IPS DF 6.9 (cell line): ENCODE results near the gene PLEKHB2.
"Not testable (repeated sequence)": the region's sequence is repeated elsewhere in the genome, so short reads cannot be mapped to it uniquely, and the experiment has no call there.

ENCODE experiments used
- DNase-seq: peaks from one replicate; pipeline ENCODE4 v3.0.0-alpha.2; 2013; ENCODE audit warnings: low read depth, low spot score
- H3K27ac ChIP-seq: one replicate; pipeline ENCODE4 v1.5.1; 2013; ENCODE audit warnings: low read length, control low read depth
- H3K27me3 ChIP-seq: 2 replicates; pipeline ENCODE4 v1.6.1; 2013; ENCODE audit warnings: mild to moderate bottlenecking, low read length; ENCODE audit not compliant: control insufficient read depth, insufficient read depth
- H3K36me3 ChIP-seq: 2 replicates; pipeline ENCODE4 v1.6.1; 2013; ENCODE audit warnings: low read length; ENCODE audit not compliant: control insufficient read depth, insufficient read depth
- H3K4me1 ChIP-seq: 2 replicates; pipeline ENCODE4 v1.6.1; 2013; ENCODE audit warnings: low read length; ENCODE audit not compliant: control insufficient read depth, insufficient read depth
- H3K4me3 ChIP-seq: 2 replicates; pipeline ENCODE4 v1.5.1; 2013; ENCODE audit warnings: mild to moderate bottlenecking, low read length
- H3K9me3 ChIP-seq: 2 replicates; pipeline ENCODE4 v1.6.1; 2013; ENCODE audit warnings: low read length, inconsistent platforms; ENCODE audit not compliant: control insufficient read depth, insufficient read depth
- WGBS: extraction: QIAGEN DNeasy Blood & Tissue Kit; methylation state at CpG from one replicate; pipeline ENCODE4 v1.1.7; 2013; ENCODE audit warnings: mixed read lengths, missing lambda C conversion rate; ENCODE audit not compliant: insufficient read length, insufficient coverage; 5-methylcytosine and 5-hydroxymethylcytosine counted together

PLEKHB2 gene

GRCh38 chr2:131094463-131095281, 10.5 kb upstream of the PLEKHB2 start:
- Histone ChIP-seq H3K4me1 (no peaks in the 10 kb centered on the region), H3K27me3 (no peaks in the 10 kb centered on the region), H3K27ac (no peak overlapping the region), H3K9me3 (no peaks in the 10 kb centered on the region), H3K4me3 (no peak overlapping the region), H3K36me3 (no peaks in the 10 kb centered on the region)
- no CpG with 5 or more reads among the region's 22 CpGs for WGBS
- no peak for DNase-seq

GRCh38 chr2:131103165-131103564, 2.0 kb upstream of the PLEKHB2 start:
- Histone ChIP-seq H3K4me3 (no peak overlapping the region), H3K4me1 (peaks cover 2% of the 10 kb centered on the region; the same call in 1 of the 2 replicates), H3K27me3 (no peaks in the 10 kb centered on the region), H3K9me3 (no peaks in the 10 kb centered on the region), H3K27ac (no peak overlapping the region), H3K36me3 (no peaks in the 10 kb centered on the region)
- WGBS = no CpG with 5 or more reads among the region's 2 CpGs
- no peak for DNase-seq

GRCh38 chr2:131104487-131105155, 515 bp upstream of the PLEKHB2 start:
- Histone ChIP-seq H3K36me3 (no peaks in the 10 kb centered on the region), H3K4me1 (peaks cover 2% of the 10 kb centered on the region; the same call in 1 of the 2 replicates), H3K27ac (no peak overlapping the region), H3K4me3 (peak overlapping the region; percentile 15; the same call in 1 of the 2 replicates), H3K9me3 (no peaks in the 10 kb centered on the region), H3K27me3 (no peaks in the 10 kb centered on the region)
- WGBS = no CpG with 5 or more reads among the region's 20 CpGs
- DNase-seq = no peak

GRCh38 chr2:131105950-131106801, 1.0 kb downstream of the PLEKHB2 start:
- peak overlapping the region; percentile 61 for H3K4me3 ChIP-seq
- H3K27me3 ChIP-seq = no peaks in the 10 kb centered on the region
- H3K36me3 ChIP-seq = no peaks in the 10 kb centered on the region
- peaks cover 2% of the 10 kb centered on the region; the same call in 1 of the 2 replicates for H3K4me1 ChIP-seq
- no peak overlapping the region for H3K27ac ChIP-seq
- H3K9me3 ChIP-seq = no peaks in the 10 kb centered on the region
- no peak for DNase-seq
- no CpG with 5 or more reads among the region's 19 CpGs for WGBS

GRCh38 chr2:131112529-131112928, 7.4 kb downstream of the PLEKHB2 start:
- DNase-seq = no peak
- Histone ChIP-seq H3K4me1 (peaks cover 3% of the 10 kb centered on the region; the same call in 1 of the 2 replicates), H3K27ac (no peak overlapping the region), H3K9me3 (no peaks in the 10 kb centered on the region), H3K4me3 (no peak overlapping the region), H3K36me3 (no peaks in the 10 kb centered on the region), H3K27me3 (no peaks in the 10 kb centered on the region)
- WGBS = no CpG with 5 or more reads among the region's 2 CpGs

GRCh38 chr2:131113566-131114227, 8.6 kb downstream of the PLEKHB2 start:
- Histone ChIP-seq H3K4me3 (no peak overlapping the region), H3K9me3 (no peaks in the 10 kb centered on the region), H3K27ac (no peak overlapping the region), H3K4me1 (peaks cover 3% of the 10 kb centered on the region; the same call in 1 of the 2 replicates), H3K36me3 (no peaks in the 10 kb centered on the region), H3K27me3 (no peaks in the 10 kb centered on the region)
- no peak for DNase-seq
- WGBS = no CpG with 5 or more reads among the region's 7 CpGs

GRCh38 chr2:131114950-131115349, 9.8 kb downstream of the PLEKHB2 start:
- not testable (repeated sequence) for H3K4me3 ChIP-seq, DNase-seq, H3K36me3 ChIP-seq, H3K27me3 ChIP-seq, H3K4me1 ChIP-seq, H3K27ac ChIP-seq, H3K9me3 ChIP-seq
- no CpG with 5 or more reads among the region's 3 CpGs for WGBS

- no peaks in the 10 kb centered on the region for H3K27me3 ChIP-seq
- DNase-seq = no peak
- H3K36me3 ChIP-seq = no peaks in the 10 kb centered on the region
- H3K9me3 ChIP-seq = no peaks in the 10 kb centered on the region; the same call in 1 of the 2 replicates
- H3K27ac ChIP-seq = no peak overlapping the region
- H3K4me3 ChIP-seq = no peak overlapping the region
- H3K4me1 ChIP-seq = peaks cover 3% of the 10 kb centered on the region; the same call in 1 of the 2 replicates
Measured at GRCh38 chr2:131115752-131116151, 10.6 kb downstream of the PLEKHB2 start.

GRCh38 chr2:131120815-131121317, 15.7 kb downstream of the PLEKHB2 start:
- no CpG with 5 or more reads among the region's 12 CpGs for WGBS
- no peaks in the 10 kb centered on the region; the same call in 1 of the 2 replicates for H3K27me3 ChIP-seq
- no peak overlapping the region for H3K4me3 ChIP-seq
- H3K36me3 ChIP-seq = no peaks in the 10 kb centered on the region
- no peak for DNase-seq
- no peaks in the 10 kb centered on the region; the same call in 1 of the 2 replicates for H3K9me3 ChIP-seq
- H3K4me1 ChIP-seq = no peaks in the 10 kb centered on the region; the same call in 1 of the 2 replicates
- no peak overlapping the region for H3K27ac ChIP-seq
